Fibroblast of pulmonary artery (primary cell): Measurements from ENCODE around the gene PHF21A.
A peak's percentile ranks its signal among the peaks of the same experiment; 100 is the strongest.

Experiments used
- DNase-seq: peaks from one replicate; pipeline ENCODE4 v3.0.0-alpha.2; 2010; ENCODE audit warnings: low read depth
- H3K4me3 ChIP-seq: replicated peaks from 2 replicates; pipeline ENCODE4 v1.5.1; 2011; ENCODE audit warnings: low read depth, mild to moderate bottlenecking, control low read depth, low read length, moderate library complexity
- TF ChIP-seq, protein P1 (sequence below): IDR thresholded peaks from 2 replicates; pipeline ENCODE4 v1.5.1; 2011; ENCODE audit warnings: mild to moderate bottlenecking, control low read depth, low read length, inconsistent platforms; ENCODE audit errors: missing control alignments

The PHF21A gene

GRCh38 chr11:46116007-46116711 lies 5.1 kb downstream of the PHF21A start:
- TF ChIP-seq, protein P1, sequence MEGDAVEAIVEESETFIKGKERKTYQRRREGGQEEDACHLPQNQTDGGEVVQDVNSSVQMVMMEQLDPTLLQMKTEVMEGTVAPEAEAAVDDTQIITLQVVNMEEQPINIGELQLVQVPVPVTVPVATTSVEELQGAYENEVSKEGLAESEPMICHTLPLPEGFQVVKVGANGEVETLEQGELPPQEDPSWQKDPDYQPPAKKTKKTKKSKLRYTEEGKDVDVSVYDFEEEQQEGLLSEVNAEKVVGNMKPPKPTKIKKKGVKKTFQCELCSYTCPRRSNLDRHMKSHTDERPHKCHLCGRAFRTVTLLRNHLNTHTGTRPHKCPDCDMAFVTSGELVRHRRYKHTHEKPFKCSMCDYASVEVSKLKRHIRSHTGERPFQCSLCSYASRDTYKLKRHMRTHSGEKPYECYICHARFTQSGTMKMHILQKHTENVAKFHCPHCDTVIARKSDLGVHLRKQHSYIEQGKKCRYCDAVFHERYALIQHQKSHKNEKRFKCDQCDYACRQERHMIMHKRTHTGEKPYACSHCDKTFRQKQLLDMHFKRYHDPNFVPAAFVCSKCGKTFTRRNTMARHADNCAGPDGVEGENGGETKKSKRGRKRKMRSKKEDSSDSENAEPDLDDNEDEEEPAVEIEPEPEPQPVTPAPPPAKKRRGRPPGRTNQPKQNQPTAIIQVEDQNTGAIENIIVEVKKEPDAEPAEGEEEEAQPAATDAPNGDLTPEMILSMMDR, result no peak
- DNase-seq, result no peak
- no peak overlapping the region for H3K4me3 ChIP-seq

DNA sequence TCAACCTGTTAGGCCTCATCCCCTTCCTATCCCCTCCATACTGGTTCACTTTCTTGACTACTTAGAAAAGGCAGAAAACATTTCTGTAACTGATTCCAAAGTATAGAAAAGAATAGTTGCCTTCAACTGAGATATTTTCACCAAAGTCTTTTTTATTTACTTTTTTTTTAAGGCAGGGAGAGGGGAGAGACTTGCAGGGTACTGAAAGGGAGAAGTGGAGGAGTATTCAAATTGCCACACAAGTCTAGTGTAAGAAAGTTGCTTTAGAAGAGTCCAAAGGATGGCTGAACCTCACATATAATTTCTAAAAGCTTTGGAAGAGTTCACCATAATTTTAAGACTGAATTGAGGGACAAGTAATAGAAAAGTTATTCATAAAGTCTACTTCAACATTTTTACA lies 6.3 kb downstream of the PHF21A start:
- H3K4me3 ChIP-seq, result no peak overlapping the region

GRCh38 chr11:46114378-46114777 lies 6.9 kb downstream of the PHF21A start:
- H3K4me3 ChIP-seq, result no peak overlapping the region
- TF ChIP-seq, protein P1, result no peak
- no peak for DNase-seq

More for the DNA sequence above, 6.3 kb downstream of the PHF21A start:
- no peak for DNase-seq
- TF ChIP-seq, protein P1, result no peak

- H3K4me3 ChIP-seq, result no peak overlapping the region
- peak; percentile 72 for DNase-seq
- TF ChIP-seq, protein P1, result no peak
Measured at GRCh38 chr11:46112961-46113607, 8.2 kb downstream of the PHF21A start.

DNA sequence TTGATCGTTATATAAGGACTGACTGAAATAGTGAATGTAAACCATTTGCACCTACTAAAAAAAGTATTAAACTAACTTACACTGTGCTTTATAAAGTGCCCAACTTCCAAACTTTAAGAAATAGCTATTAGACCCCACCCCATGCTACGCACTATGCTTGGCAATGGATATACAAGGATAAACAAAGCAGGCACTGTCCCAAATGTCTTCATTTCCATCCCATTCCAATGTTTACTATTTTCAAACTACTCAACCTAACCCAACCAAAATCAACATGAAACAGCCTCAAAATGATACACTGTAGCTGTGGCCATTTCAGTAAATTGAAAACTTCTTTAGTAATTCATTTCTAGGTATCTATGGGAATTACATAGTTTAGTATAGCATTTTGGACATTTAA lies 12.5 kb downstream of the PHF21A start:
- TF ChIP-seq, protein P1, result no peak
- DNase-seq, result no peak
- H3K4me3 ChIP-seq, result no peak overlapping the region

DNA sequence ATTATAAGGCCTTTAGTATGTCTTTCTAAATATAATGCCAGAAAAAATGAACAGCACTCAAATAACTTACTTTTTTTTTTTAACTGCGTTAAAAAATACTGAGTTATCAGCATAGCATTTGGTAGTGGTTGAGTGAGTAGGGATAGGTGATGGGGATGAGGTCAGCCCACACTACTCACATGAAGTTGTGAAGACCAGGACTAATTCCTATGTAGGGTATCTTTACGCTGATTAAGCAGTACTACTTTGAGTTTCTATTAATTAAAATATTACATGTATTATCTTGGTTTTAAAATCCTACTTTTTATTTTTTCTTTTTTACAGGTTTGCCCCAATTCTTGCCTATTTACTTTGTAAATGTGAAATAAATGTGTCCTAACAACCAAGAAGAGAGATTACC lies 13.5 kb downstream of the PHF21A start:
- no peak for DNase-seq
- TF ChIP-seq, protein P1, result no peak
- H3K4me3 ChIP-seq, result no peak overlapping the region

DNA sequence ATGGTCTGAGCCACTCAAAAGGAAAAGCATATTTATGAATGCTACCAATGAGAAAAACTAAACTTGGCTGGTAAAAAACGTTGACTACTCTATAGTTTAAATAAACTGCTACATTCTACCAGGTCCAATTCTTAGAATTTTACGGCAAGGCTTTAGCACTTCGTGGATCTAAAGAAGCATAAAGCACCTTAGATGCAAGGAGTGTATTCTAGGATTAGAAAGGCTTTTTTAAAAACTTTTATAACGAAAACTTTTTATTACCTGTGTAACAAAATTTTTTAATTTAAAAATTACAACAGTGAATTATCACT lies 13.9 kb downstream of the PHF21A start:
- TF ChIP-seq, protein P1, result no peak
- no peak for DNase-seq
- no peak overlapping the region for H3K4me3 ChIP-seq
